B cell (primary cell): Measurements from ENCODE around the gene ARL5B. TPM values are rescaled to one million over a fixed set of nuclear protein-coding genes. Genes with fewer than 3 reads are reported as not detected.

Source experiments
- ATAC-seq: fragments of 200-7000 bp; cut with Tn5 transposase; one replicate; pipeline ENCODE4 v1.10.0; 2021; ENCODE audit warnings: low read depth, mild to moderate bottlenecking, moderate number of reproducible peaks, moderate library complexity
- CTCF ChIA-PET: fragments of 350-600 bp; sonication (Branson Sonifier 250); formaldehyde crosslinking; loops from one replicate; lab custom pipeline; 2021; ENCODE audit warnings: antibody characterized with exemption, inconsistent platforms; lab: Charles Lee
- POLR2A ChIA-PET: fragments of 350-600 bp; sonication (Branson Sonifier 250); formaldehyde crosslinking; loops from one replicate; lab custom pipeline; 2021; ENCODE audit warnings: antibody characterized with exemption; lab: Charles Lee
- DNase-seq: peaks from one replicate; pipeline ENCODE4 v3.0.0; 2013
- H2AFZ ChIP-seq: 2 replicates; pipeline ENCODE4 v1.6.1; 2012; ENCODE audit warnings: mild to moderate bottlenecking, low read depth, low read length; ENCODE audit not compliant: insufficient read depth, poor library complexity, severe bottlenecking
- H3K27ac ChIP-seq, 2 donors: 1 replicate in 1 of 2; 2 replicates in 1 of 2; pipeline ENCODE4 v1.5.1; 2012 to 2013; ENCODE audit warnings: low read length in 2 of 2, mild to moderate bottlenecking in 2 of 2, moderate library complexity in 1 of 2
- H3K27me3 ChIP-seq, 4 experiments: fragments of 200-600 bp in 1 of 4; sonication (generic) in 1 of 4; replicated peaks in 1 of 4; 1 replicate in 2 of 4; 2 replicates in 2 of 4; pipeline versions ENCODE4 v1.6.1 to v1.7.0; 2013 to 2016; ENCODE audit warnings: low read length in 3 of 4, mild to moderate bottlenecking in 2 of 4, mixed read lengths in 1 of 4, moderate library complexity in 1 of 4; ENCODE audit not compliant: insufficient read depth in 4 of 4, control insufficient read depth in 3 of 4; ENCODE audit errors: control extremely low read depth in 1 of 4
- H3K36me3 ChIP-seq, 2 experiments: replicated peaks in 1 of 2; 1 replicate in 1 of 2; 2 replicates in 1 of 2; pipeline versions ENCODE4 v1.6.1 to v1.7.1; 2013; ENCODE audit warnings: low read length in 1 of 2; ENCODE audit not compliant: insufficient read depth in 2 of 2, control insufficient read depth in 1 of 2; ENCODE audit errors: control extremely low read depth in 1 of 2, extremely low read depth in 1 of 2
- H3K4me1 ChIP-seq, 2 donors: fragments of 200-600 bp in 1 of 2; sonication (generic) in 1 of 2; 1 replicate in 1 of 2; 2 replicates in 1 of 2; pipeline versions ENCODE4 v1.5.1 to v1.6.1; 2013 to 2017; ENCODE audit warnings: low read length in 2 of 2; ENCODE audit not compliant: control insufficient read depth in 2 of 2, insufficient read depth in 2 of 2
- H3K4me2 ChIP-seq: replicated peaks from 2 replicates; pipeline ENCODE3; 2012; ENCODE audit warnings: mild to moderate bottlenecking, low read depth, low read length; ENCODE audit not compliant: poor library complexity, severe bottlenecking
- H3K4me3 ChIP-seq, 5 experiments: fragments of 200-600 bp in 1 of 5; sonication (generic) in 1 of 5; 1 replicate in 3 of 5; 2 replicates in 2 of 5; pipeline versions ENCODE4 v1.5.1 to v1.7.0; 2011 to 2016; ENCODE audit warnings: low read length in 4 of 5, mild to moderate bottlenecking in 4 of 5, low read depth in 2 of 5, control low read depth in 1 of 5, moderate library complexity in 1 of 5; ENCODE audit not compliant: insufficient read depth in 1 of 5; ENCODE audit errors: control extremely low read depth in 1 of 5, extremely low read depth in 1 of 5
- H3K79me2 ChIP-seq: fragments of 200-600 bp; sonication (generic); one replicate; pipeline ENCODE4 v1.6.0; 2016; ENCODE audit warnings: low read length; ENCODE audit not compliant: control insufficient read depth, insufficient read depth
- H3K9ac ChIP-seq: fragments of 200-600 bp; sonication (generic); 2 replicates; pipeline ENCODE4 v1.6.1; 2017; ENCODE audit warnings: mild to moderate bottlenecking, low read length, moderate library complexity
- H3K9me3 ChIP-seq, 3 donors: one replicate each; pipeline versions ENCODE4 v1.6.1 to v1.7.1; 2013; ENCODE audit warnings: low read length in 2 of 3; ENCODE audit not compliant: control insufficient read depth in 2 of 3, insufficient read depth in 1 of 3; ENCODE audit errors: control extremely low read depth in 1 of 3
- H4K20me1 ChIP-seq: 2 replicates; pipeline ENCODE4 v1.6.0; 2012; ENCODE audit warnings: mild to moderate bottlenecking, low read length; ENCODE audit not compliant: insufficient read depth, control insufficient read depth, poor library complexity, severe bottlenecking
- H3K27ac Mint-ChIP-seq: one replicate; pipeline ENCODE4 v1.8.0; 2021; ENCODE audit warnings: mixed read lengths
- H3K27me3 Mint-ChIP-seq: one replicate; pipeline ENCODE4 v1.8.0; 2021; ENCODE audit warnings: mixed read lengths
- H3K4me1 Mint-ChIP-seq: one replicate; pipeline ENCODE4 v1.8.0; 2021; ENCODE audit warnings: mixed read lengths
- H3K4me3 Mint-ChIP-seq: one replicate; pipeline ENCODE4 v1.8.0; 2021; ENCODE audit warnings: mixed read lengths
- H3K9me3 Mint-ChIP-seq: one replicate; pipeline ENCODE4 v1.8.0; 2022; ENCODE audit warnings: mixed read lengths; ENCODE audit not compliant: insufficient read depth
- CTCF ChIP-seq: fragments of 200-600 bp; IDR thresholded peaks from one replicate; pipeline ENCODE4 v1.8.0; 2022; ENCODE audit warnings: antibody characterized with exemption, mild to moderate bottlenecking
- EZH2 ChIP-seq: IDR thresholded peaks from 2 replicates; pipeline ENCODE4 v1.6.1; 2012; ENCODE audit warnings: borderline replicate concordance, low read depth, mild to moderate bottlenecking, moderate library complexity, low read length; ENCODE audit not compliant: insufficient read depth, poor library complexity, severe bottlenecking
- WGBS: methylation state at CpG from one replicate; pipeline ENCODE4 v1.1.5; 2013; ENCODE audit warnings: missing lambda C conversion rate; ENCODE audit not compliant: insufficient coverage; 5-methylcytosine and 5-hydroxymethylcytosine counted together
- intact Hi-C: fragments of 100-400 bp; cut with micrococcal nuclease; formaldehyde crosslinking; loops from one replicate; pipeline ENCODE4 v1.10.0; 2022
- polyA plus RNA-seq: library from polyadenylated mRNA; depleted of rRNA; stranded (reverse); fragments of >200 nt; gene quantifications from 2 replicates; pipeline ENCODE4 v1.2.3, GENCODE V29; 2012
- total RNA-seq, 2 donors: library from RNA; stranded (reverse); fragments of 120-200 nt in 1 of 2; gene quantifications; 1 replicate in 1 of 2; 2 replicates in 1 of 2; pipeline versions ENCODE4 v1.2.3 to v1.2.4, GENCODE V29; 2013 to 2022

The ARL5B gene
- total and polyA plus RNA-seq, 2 donors (not counting 1 experiment from before 2014, with no cell fraction given) = 5.2 to 13.4 TPM

- Histone ChIP-seq H2AFZ (no peak overlapping the region), H3K4me2 (no peak overlapping the region), H3K9me3 (no peaks in the 10 kb centered on the region), H3K4me3 (no peak overlapping the region), H4K20me1 (no peaks in the 10 kb centered on the region), H3K36me3 (peaks cover 4 to 10% of the 10 kb centered on the region in 2 experiments), H3K4me1 (no peaks in the 10 kb centered on the region), H3K27ac (no peak overlapping the region), H3K9ac (no peak overlapping the region), H3K79me2 (no peaks in the 10 kb centered on the region), H3K27me3 (no peaks in the 10 kb centered on the region)
- ChIA-PET POLR2A (no interaction called here), CTCF (no interaction called here)
- Mint-ChIP-seq H3K27me3 (no peaks in the 10 kb centered on the region), H3K4me1 (no peaks in the 10 kb centered on the region), H3K4me3 (no peak overlapping the region), H3K9me3 (no peaks in the 10 kb centered on the region), H3K27ac (no peak overlapping the region)
- no CpG with 5 or more reads among the region's 3 CpGs for WGBS
- TF ChIP-seq EZH2 (no peak), CTCF (no peak)
- DNase-seq (no peak), ATAC-seq (no peak)
- intact Hi-C loops = no loop called here
These were observed 21.5 kb downstream of the ARL5B start for GRCh38 chr10:18680754-18681153.

- intact Hi-C loops = no loop called here
- Histone ChIP-seq H3K36me3 (peaks cover 2 to 7% of the 10 kb centered on the region in 2 experiments), H3K4me2 (no peak overlapping the region), H3K4me3 (no peak overlapping the region), H3K9me3 (no peaks in the 10 kb centered on the region), H3K27ac (no peak overlapping the region), H4K20me1 (no peaks in the 10 kb centered on the region), H3K9ac (no peak overlapping the region), H3K79me2 (no peaks in the 10 kb centered on the region), H3K4me1 (no peaks in the 10 kb centered on the region), H2AFZ (no peak overlapping the region), H3K27me3 (no peaks in the 10 kb centered on the region)
- CTCF ChIA-PET = no interaction called here
- no peak overlapping the region for H3K4me3 Mint-ChIP-seq
- DNase-seq = no peak
- no peak overlapping the region for H3K27ac Mint-ChIP-seq
- H3K4me1 Mint-ChIP-seq = no peaks in the 10 kb centered on the region
- POLR2A ChIA-PET = no interaction called here
- H3K27me3 Mint-ChIP-seq = no peaks in the 10 kb centered on the region
- no peak for ATAC-seq
- TF ChIP-seq CTCF = no peak
- TF ChIP-seq EZH2 = no peak
- WGBS = no CpG with 5 or more reads among the region's 2 CpGs
- H3K9me3 Mint-ChIP-seq = no peaks in the 10 kb centered on the region
These were observed 22.1 kb downstream of the ARL5B start for GRCh38 chr10:18681366-18681765.
